Daoy (cell line): Measurements from ENCODE around the gene AXDND1. TPM values are rescaled to one million over a fixed set of nuclear protein-coding genes. Genes with fewer than 3 reads are reported as not detected.
"Not testable (repeated sequence)": the region's sequence is repeated elsewhere in the genome, so short reads cannot be mapped to it uniquely, and the experiment has no call there.

Experiments used
- DNase-seq: peaks from one replicate; pipeline ENCODE4 v3.0.0-alpha.2; 2015; ENCODE audit warnings: low read depth
- total RNA-seq: library from RNA; depleted of rRNA; stranded (reverse); fragments of >200 nt; shearing (Covaris generic); gene quantifications from 2 replicates; pipeline ENCODE4 v1.2.3, GENCODE V29; 2014; rRNA removed

The AXDND1 gene, protein sequence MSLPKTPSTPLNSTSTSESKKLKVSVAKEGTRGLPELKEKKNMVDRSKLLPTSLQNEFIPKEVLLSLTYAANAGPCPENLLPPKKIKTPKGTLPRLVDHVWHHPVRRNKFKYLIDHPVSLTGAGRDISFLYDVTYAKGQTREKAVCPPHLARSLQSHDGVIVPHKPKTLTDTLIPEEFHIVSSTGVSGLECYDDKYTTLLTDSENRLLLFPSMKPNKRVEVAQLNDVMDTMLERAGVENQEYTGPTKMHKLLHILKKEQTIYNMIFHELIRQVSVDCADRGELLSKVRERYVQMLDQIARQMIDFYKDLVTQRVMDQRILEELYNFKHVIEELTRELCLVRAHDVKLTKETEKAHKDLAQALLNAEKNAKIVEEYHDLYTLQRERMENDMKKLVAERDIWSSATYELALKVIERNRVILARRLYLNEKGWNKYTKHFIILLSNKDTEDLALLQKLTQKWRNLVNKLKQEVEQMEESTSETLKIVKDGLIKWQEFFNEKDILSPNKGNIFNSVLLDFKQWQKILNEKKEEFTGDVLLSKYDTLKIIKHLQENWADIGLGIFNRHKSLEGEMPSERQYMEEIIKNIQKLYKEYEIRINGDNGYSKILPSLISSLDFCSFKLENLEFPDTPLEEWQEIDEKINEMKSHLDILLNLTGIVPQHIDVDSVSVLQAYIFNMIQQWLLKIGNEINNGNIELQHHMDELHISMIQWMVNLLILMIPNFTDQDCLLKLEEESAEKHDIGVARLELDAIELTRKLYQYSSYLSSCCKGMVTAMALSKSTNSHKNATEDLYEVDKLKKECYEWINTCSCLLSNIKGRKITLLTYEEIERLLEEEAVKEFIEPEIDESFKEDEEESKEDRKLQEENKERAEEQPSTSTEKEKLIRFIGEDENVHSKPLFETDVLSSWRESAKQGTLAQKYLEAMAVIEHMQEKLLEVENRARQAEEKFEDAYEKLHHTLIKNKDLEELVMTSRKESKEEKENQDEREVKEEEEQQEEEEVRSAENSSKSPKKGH
- 3.7 TPM in 1 of 2 replicates, not detected in the other for total RNA-seq

DNA sequence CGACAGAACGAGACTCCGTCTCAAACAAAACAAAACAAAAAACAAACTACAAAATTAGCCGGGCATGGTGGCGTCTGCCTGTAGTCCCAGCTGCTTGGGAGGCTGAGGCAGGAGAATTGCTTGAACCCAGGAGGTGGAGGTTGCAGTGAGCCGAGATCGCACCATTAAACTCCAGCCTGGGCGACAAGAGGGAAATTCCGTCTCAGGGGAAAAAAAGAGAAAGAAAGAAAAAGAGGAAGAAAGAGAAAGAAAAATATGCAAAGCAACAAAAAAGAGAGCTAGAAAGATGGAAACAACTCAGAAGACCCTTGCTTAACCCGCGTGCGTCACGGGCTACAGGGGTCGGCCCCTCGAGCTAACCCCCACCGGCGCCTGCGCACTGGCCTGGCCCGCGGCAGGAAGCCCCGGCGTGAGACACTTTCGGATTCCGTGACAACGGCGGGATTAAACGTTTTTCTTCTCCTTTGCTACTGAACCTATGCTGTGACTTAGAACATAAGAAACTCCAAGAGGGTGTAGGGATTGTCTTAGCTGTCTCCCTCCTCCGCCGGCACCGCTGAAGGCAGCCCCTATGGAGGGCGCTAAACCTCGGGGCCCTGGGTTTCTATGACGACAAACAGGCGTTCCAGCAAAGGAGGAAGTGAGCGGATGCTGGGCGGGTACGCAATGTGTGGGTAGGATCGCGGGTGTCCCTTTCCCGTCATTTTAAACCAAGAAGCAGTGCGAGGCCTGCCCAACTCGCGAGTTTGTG is at the start of gene AXDND1:
TSS of gene AXDND1 (plus strand) at position 630 of the 751 bp plus-strand sequence. CDS start 539 bp downstream, outside the sequence.
- DNase-seq = peak; percentile 88

DNA sequence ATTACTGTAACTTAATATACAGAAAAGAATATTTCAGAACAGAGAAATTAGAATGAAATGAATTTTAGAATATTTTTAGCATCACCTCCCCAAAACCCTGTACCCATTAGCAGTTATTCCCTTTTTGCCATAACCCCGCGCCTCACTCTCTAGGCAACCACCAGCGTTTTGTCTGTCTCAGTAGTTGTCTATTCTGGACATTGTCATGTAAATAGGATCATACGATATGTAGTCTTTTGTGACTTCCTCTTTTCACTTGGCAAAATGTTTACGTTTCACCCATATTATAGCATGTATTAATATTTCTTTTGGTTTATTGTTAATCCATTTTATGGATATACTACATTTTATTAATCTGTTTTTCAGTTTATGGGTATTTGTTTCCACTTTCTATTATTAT is 47.3 kb upstream of the AXDND1 start:
- DNase-seq = no peak

- DNase-seq = no peak
Observed at GRCh38 chr1:179321533-179322216, 44.1 kb upstream of the AXDND1 start.

- DNase-seq = no peak
Observed at GRCh38 chr1:179322557-179322956, 43.2 kb upstream of the AXDND1 start.

GRCh38 chr1:179323436-179323835 is 42.3 kb upstream of the AXDND1 start:
- no peak for DNase-seq

GRCh38 chr1:179325836-179326235 is 39.9 kb upstream of the AXDND1 start:
- DNase-seq = no peak

GRCh38 chr1:179326746-179327145 is 39.0 kb upstream of the AXDND1 start:
- DNase-seq = no peak

- DNase-seq = no peak
Observed at GRCh38 chr1:179327196-179327595, 38.6 kb upstream of the AXDND1 start.

- DNase-seq = no peak
Observed at GRCh38 chr1:179327679-179328078, 38.1 kb upstream of the AXDND1 start.

GRCh38 chr1:179329862-179330261 is 35.9 kb upstream of the AXDND1 start:
- DNase-seq = no peak

DNA sequence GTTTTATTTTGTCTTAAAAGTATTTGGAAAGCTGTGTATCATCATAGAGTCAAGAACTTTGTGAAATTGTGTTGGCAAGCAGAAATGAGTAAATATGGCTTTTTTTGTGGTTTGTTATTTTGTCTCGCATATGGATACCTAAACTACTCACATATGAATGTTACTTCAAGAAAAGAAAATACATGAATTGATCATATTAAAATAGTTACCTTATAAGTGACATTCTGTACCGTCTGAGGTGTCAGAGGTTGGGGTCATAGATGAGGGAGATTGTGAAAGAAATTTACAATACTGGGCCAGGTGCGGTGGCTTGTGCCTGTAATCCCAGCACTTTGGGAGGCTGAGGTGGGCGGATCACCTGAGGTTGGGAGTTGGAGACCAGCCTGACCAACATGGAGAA is 31.3 kb upstream of the AXDND1 start:
- DNase-seq = no peak

DNA sequence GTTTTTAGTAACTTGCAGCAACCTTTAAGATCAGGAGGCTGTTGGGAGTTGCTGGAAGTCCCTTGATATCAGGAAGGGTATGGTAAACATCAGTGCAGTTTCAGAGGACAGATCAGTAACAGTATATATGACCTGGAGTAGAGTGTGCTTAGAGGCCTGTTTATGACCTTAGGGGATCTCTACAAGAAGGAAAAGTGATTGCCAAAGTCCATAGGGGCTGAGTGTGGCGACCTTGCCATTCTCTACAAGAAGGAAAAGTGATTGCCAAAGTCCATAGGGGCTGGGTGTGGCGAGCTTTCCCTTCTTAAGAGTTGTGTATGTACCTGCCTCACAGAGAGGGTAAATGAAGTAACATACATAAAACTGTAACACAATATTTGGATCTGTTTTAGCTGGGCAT is 28.5 kb upstream of the AXDND1 start:
- no peak for DNase-seq

GRCh38 chr1:179337942-179338560 is 27.7 kb upstream of the AXDND1 start:
- no peak for DNase-seq

DNA sequence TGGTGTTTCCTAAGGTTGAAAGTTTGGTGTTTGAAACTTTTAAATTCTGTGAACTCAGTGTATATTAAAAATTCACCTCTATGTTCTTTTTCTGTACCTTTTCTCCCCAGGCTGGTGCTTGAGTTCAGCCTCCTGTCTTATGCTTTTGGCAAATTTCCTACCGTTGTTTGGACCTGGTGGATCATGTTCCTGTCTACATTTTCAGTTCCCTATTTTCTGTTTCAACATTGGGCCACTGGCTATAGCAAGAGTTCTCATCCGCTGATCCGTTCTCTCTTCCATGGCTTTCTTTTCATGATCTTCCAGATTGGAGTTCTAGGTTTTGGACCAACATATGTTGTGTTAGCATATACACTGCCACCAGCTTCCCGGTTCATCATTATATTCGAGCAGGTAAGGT is 24.9 kb upstream of the AXDND1 start:
- DNase-seq = no peak

- DNase-seq = no peak
Observed at GRCh38 chr1:179341943-179342547, 23.7 kb upstream of the AXDND1 start.

- no peak for DNase-seq
Observed at GRCh38 chr1:179342740-179343404, 22.9 kb upstream of the AXDND1 start.

GRCh38 chr1:179351281-179351680 is 14.5 kb upstream of the AXDND1 start:
- DNase-seq = no peak

GRCh38 chr1:179352236-179352635 is 13.5 kb upstream of the AXDND1 start:
- no peak for DNase-seq

GRCh38 chr1:179353546-179353945 is 12.2 kb upstream of the AXDND1 start:
- no peak for DNase-seq

DNA sequence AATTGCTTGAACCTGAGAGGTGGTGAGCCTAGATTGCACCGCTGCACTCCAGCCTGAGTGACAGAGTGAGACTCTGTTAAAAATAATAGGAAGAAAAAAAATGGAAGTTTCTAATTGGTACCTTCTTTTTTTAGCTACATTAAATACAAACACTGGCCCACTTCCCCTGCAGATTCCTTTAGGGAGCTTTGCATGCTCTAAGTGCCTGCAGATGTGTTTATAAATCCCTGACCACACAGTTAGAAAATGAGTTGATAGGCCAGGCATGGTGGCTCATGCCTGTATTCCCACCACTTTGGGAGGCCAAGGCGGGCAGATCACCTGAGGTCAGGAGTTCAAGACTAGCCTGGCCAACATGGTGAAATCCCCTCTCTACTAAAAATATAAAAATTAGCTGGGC is 4.1 kb upstream of the AXDND1 start:
- not testable (repeated sequence) for DNase-seq
